SH-SY5Y (cell line): Measurements from ENCODE around the gene IL16.

Experiments
- GATA2 ChIP-seq: IDR thresholded peaks from 2 replicates; pipeline ENCODE4 v1.6.1; 2011; ENCODE audit warnings: mild to moderate bottlenecking, low read depth, low read length
- GATA3 ChIP-seq: IDR thresholded peaks from 2 replicates; pipeline ENCODE4 v1.6.1; 2011; ENCODE audit warnings: low read depth, mild to moderate bottlenecking, low read length, moderate library complexity

DNA sequence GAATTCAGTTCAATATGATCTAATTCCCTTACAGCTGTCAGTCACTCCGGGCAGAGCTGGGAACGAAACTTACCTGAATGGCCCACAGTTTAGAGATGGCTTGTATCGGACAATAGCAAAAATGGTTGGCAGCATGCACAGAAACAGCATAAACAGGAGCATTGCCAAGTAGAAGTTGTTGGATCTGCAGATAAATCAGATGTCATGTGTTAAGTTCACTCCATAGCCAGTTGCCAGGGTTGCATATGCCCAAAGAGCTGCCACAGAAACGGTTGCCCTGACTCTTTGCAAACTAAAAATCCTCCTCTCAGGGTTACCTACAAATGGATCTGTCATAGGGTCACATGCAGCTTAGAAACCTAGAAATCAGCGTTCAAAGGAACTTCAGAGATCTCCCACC lies 142.6 kb downstream of the IL16 start:
- no peak for TF ChIP-seq GATA3
- TF ChIP-seq GATA2: no peak
